SH-SY5Y (cell line): ENCODE measurements around the gene MBD4.

Source experiments
- GATA2 ChIP-seq: IDR thresholded peaks from 2 replicates; pipeline ENCODE4 v1.6.1; 2011; ENCODE audit warnings: mild to moderate bottlenecking, low read depth, low read length
- GATA3 ChIP-seq: IDR thresholded peaks from 2 replicates; pipeline ENCODE4 v1.6.1; 2011; ENCODE audit warnings: low read depth, mild to moderate bottlenecking, low read length, moderate library complexity

MBD4 gene

DNA sequence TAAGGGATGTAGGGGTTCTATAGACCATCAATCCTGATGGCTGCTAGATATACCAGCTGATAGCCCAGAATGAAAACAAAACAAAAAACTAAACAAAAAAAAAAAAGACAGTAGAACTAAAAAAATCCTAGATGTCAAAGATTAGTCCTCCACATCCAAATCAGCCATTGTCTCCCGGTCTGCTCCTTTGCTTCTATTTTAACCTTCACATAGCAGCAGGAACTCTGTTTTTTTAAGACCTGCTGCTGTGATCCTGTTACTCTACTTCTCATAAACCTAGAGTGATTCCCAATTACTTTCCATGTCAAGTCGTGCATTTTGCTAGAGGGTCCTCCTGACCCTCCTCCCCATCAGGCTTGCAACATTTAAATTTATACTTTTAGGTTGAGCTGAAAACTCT lies 2.7 kb upstream of the MBD4 start:
- TF ChIP-seq GATA2: no peak
- TF ChIP-seq GATA3: no peak

DNA sequence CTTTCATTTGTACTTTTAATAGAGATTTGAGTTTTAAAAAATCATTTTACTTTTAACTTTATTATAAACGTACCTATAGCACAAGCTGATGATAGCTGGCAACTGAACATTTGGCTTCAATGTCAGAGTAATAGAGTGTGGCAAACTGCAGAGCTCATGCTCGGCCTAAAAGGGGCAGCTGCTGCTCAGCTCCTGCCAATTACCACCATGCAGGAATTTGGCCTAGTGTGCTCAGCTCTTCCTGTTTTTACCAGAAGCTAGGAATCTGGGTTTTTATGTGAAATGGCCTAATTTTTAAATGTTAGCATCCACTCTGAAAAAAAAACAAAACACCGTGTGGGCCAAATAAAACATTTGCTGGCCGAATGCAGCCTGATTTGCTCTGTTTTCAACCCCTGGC lies 2.0 kb upstream of the MBD4 start:
- TF ChIP-seq GATA3 (no peak), GATA2 (no peak)

DNA sequence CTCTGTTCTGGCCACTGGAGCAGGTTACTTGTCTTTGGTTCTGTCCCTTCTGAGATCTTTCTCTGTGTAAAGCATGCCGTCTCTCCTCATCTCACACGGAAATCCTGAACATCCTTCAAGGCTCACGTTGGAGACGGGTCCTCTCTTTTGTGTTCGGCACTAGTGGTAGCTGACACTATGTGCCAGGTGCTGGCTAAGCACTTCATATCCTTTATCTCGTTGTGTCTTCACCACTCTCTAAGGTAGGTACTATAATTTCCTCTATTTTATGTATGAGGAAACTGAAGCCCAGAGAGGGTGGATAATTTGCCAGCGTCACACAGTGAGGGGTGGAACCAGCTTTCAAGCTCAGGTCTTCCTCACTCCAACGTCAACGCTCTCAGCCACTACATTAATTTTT lies 1.5 kb upstream of the MBD4 start:
- TF ChIP-seq GATA3: no peak
- no peak for TF ChIP-seq GATA2

DNA sequence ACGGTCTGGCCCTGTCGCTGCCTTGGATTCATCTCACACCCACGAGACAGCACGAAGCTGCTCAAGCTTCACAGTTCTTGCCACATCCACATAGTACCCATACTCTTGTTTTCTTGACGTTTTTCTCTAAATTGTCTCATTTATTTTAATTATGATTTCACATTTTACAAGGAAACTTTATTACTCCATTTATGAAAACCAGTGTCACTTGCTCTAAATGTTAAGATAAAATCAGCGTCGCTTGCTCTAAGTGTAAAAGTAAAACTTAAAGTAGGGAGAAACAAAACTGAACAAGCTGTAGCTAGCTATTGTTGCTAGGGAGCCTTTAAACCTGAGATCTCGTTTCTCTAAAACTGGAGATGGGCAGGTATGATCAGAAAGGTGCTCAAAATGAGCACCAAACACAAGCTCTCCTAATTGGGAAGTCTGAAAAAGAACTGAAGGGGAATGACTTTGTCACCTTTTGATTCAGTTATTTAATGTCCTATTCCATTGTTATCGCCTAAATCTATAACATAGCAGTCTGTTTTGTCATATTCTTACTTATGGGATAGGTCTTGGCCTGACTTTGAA lies 956 bp upstream of the MBD4 start:
- TF ChIP-seq GATA2 (no peak), GATA3 (no peak)

DNA sequence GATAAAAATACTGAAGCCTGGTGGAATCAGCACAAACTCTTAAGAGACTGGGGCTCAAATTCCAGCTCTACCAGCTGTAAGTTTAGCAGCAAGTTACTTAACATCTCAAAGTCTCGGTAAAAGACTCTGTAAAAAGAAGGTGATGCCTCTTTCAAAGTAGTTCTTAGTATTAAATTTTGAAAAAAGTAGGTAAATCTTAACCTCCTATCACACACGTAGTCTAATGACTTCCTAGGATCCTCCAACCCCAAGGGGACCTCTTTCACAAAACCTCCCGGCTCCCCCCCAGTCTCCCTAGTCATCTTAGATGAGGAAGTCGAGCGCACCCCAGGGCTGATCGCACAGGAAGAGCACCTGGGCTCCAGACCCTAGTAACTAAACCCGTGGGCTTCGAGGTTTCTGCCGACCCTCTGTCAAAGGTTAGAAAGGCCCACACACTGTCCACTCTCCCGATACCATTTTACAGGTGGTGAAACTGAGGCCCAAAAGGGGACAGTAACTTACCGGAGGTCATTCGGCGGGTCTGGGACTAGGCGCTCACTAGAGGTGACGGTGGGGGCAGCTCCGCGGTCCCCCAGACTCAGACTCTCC lies 427 bp downstream of the MBD4 start:
- TF ChIP-seq GATA3: no peak
- TF ChIP-seq GATA2: no peak

DNA sequence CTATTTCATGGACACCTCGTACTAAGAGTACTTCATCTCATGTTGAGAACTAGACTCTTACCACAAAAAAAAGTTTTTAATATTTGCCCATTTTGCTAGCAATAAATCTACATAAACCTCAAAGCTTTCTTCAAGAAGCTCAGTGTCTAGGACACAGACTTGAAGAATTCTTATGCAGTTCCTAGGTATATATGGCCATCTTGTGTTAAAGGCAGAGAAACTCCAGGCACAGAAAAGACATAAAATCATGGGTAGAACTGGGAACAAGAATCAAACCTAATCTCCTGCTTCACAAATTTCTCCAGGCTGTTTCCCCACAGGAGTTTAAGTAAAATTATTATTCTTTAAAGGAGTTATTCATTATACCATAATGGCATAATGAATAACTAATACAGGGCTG lies 4.4 kb downstream of the MBD4 start:
- TF ChIP-seq GATA2 (no peak), GATA3 (no peak)

DNA sequence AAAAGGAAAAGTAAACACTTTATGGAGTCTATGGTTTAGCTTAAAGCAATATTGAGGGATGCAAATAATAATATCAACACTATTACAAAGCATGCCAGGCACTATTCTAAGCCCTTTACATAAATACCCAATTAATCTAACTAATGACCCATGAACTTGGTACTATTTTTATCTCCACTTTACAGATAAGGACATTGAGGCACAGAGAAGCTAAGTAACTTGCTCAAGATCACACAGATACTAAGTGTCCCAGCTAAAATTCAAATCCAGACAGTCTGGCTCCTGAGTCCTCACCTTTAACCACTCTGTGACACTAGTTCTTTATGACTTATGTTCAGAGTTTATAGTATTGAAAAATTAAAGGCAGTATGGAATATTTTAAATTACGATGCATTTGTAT lies 5.6 kb downstream of the MBD4 start:
- TF ChIP-seq GATA3 (no peak), GATA2 (no peak)

DNA sequence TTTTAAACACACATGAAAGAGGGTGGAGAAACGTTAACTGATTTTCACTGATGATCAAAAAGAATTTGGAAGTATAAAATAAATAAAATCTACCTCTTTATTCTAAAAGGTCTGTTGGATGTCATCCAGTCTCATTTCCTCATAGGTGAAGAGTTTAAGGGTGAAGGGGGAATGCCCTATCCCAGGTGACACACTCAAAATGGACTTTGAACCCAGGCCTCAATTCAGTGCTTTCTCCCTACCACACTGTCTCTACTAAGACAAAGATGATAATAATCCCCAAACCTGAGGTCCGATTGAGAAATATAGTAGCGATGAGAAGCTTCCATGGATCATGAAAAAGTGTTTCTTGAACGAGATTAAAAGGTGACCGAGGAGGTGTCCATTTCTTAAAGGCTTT lies 6.2 kb downstream of the MBD4 start:
- TF ChIP-seq GATA3: no peak
- TF ChIP-seq GATA2: no peak

DNA sequence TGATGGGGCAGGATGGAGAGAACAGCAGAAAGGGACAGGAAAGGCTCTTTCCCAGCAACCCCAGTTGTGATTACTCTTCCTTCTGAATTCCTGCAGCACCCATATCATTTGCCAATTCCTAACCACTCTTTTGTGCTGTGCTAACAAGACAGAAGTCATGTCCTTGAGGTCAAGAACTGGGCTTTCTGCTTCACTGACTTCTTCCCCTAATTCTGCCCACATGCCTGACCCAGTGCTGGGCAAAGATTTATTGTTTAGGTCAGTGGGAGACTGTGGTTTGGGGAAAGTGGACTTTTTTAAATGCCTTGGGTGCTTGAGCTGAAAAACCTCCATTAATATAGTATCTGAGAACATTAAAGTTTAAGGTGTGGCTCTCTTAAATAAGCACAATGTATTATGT lies 7.1 kb downstream of the MBD4 start:
- TF ChIP-seq GATA3 (no peak), GATA2 (no peak)

DNA sequence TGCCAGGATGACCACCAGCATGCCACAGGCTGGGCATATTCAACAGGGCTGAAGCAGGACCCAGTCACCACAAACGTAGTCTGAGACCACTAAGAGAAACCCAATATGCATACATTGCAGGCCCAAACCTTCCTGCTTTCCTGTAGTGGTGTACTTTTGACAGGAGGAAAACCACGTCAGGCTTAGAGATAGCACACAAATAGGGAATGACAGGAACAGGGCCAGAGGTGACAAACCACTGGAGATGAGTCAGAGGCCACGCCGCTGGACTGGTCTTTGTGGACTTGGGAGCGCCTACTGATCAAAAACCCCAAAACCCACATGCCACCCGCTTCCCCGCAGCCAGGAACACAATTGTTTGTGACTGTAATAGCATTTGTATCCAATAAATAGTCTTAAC lies 7.7 kb downstream of the MBD4 start:
- TF ChIP-seq GATA2 (no peak), GATA3 (no peak)

DNA sequence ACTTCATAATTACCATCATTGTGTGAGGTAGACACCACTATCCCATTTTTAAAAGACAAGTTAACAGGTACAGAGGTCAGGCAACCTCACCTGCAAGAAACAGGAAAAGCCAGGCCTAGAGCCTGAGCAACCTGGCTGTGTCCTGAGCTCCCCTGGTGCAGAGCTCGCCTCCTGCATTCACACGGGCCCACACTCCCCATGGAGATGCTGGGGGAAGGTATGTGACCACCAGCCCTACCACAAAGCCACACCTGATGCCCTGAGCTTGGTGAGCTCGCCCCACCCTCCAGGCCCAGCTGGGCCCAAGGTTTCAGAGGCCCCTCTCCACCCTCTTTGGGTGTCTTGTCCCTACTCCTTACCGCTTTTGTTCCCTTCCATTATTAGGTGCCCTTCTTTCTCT lies 10.1 kb downstream of the MBD4 start:
- no peak for TF ChIP-seq GATA2
- no peak for TF ChIP-seq GATA3

DNA sequence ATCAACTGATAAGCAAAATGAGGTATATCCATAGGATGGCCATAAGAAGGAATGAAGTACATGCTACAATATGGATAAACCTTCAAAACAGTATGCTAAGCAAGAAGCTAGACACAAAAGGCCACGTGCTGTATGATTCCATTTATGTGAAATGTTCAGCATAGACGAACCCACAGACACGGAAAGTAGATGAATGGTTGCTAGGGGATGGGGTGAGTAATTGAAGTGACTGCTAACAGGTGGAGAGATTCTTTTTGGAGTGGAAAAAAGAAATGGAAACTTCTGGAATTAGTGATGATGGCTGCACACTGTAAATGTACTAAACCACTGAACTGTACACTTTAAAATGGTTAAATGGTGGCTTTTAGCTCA lies 10.7 kb downstream of the MBD4 start:
- TF ChIP-seq GATA3: no peak

DNA sequence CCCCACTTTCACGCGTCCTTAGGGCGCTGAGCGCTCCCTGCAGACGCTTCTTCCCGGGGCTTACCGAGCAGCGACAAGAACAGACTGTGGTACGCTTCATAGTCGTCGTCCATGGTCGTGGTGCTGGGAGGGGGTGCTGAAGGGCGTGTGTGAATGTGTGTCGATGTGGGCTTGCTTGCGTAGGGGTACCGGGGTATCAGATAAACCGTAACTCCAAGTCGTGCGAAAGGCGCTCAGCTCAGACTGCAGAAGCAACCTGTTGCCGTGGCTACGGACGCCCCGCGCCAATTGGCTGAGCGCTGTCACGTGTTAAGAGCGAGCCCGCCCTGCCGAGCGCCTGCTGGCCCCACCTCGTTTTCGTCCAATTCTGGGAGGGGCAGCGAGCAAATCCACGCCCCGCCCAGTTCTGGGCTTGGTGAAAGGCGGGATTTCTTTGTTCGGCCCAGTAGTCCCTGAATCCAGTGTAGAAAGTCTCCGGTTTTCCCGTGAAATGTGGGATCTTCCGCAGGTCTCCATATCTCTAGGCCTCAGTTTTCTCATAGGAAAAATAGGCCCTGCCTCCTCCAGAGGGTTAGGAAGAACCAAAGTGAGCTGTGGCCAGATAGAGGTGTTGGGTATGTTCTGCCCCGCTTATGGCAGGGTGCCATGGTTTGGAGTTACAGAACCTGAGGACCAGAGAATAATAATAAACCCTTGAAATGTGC lies 11.2 kb downstream of the MBD4 start, which contains the start of gene EFCAB12:
EFCAB12 (minus strand) TSS at position 261 of the 704 bp plus-strand sequence; CDS start at position 113, 148 bp downstream.
- TF ChIP-seq GATA3: no peak
- TF ChIP-seq GATA2: no peak

DNA sequence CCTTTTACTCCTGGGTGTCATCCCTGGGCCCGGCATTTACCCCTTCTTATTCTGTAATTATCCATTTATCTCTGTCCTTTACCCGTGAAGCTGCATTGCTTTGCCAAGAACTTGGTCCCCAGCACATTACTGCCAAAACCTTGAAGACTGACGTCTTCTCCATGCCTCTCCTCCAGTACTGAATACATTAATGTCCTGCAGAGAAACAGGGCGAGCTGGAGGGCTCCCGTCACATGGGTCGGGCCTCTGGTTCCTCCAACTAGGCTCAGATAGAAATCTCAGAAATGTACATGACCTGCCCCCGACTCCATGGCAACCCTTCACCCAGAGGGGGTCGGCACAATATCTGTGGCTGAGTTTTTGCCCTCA lies 11.8 kb downstream of the MBD4 start:
- TF ChIP-seq GATA3 (no peak), GATA2 (no peak)

DNA sequence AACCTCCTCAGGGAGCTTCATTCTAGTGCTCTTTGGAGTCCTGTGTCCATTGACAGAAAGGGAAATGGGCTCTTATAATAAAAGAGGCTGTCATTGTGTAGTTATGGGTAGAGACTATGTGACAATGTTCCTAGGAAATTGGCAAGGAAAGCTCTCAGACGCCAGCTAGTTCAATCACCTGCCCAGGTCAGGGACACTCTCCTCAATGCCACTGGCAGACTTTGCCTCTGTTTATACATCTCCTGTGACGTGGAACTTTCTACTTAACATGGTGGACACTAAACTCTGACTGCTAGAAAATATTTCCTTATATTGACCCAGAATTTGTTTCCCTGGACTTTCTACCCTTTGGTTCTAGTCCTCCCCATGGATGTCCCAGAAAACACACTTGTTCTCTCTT lies 14.1 kb downstream of the MBD4 start:
- TF ChIP-seq GATA3: no peak
